Fibroblast of mammary gland (primary cell): ENCODE results near the gene ILDR2.

Experiments used
- DNase-seq: peaks from one replicate; pipeline ENCODE4 v3.0.0-alpha.2; 2010; ENCODE audit warnings: low read depth
- H3K4me3 ChIP-seq: 2 replicates; pipeline ENCODE4 v1.5.1; 2011; ENCODE audit warnings: low read depth, mild to moderate bottlenecking, low read length, moderate library complexity; ENCODE audit not compliant: control insufficient read depth
- TF ChIP-seq, protein P1 (sequence below): conservative IDR thresholded peaks from 2 replicates; pipeline ENCODE4 v1.5.1; 2011; ENCODE audit warnings: low read depth, low read length, inconsistent platforms; ENCODE audit not compliant: control insufficient read depth, insufficient read depth

Gene ILDR2

DNA sequence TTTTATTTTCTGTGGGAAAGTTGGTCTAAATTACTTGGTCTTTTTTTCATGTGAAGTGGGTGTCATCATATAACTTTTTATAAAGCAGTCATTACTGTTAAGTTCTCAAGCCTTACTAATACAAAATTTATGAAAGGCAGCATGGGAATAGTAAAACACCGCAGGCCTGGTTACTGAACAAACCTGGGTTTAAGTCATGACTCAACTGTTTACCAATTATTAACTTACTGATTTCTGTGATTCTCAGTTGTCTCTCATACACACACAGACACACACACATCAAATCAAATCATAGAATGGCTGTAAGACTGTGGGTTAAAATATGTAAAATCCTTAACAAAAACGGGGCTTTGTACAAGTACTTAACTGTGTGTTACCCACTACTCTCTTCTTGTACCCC is 28.4 kb upstream of the ILDR2 start:
- H3K4me3 ChIP-seq: no peak overlapping the region
- DNase-seq: no peak
- TF ChIP-seq, protein P1, sequence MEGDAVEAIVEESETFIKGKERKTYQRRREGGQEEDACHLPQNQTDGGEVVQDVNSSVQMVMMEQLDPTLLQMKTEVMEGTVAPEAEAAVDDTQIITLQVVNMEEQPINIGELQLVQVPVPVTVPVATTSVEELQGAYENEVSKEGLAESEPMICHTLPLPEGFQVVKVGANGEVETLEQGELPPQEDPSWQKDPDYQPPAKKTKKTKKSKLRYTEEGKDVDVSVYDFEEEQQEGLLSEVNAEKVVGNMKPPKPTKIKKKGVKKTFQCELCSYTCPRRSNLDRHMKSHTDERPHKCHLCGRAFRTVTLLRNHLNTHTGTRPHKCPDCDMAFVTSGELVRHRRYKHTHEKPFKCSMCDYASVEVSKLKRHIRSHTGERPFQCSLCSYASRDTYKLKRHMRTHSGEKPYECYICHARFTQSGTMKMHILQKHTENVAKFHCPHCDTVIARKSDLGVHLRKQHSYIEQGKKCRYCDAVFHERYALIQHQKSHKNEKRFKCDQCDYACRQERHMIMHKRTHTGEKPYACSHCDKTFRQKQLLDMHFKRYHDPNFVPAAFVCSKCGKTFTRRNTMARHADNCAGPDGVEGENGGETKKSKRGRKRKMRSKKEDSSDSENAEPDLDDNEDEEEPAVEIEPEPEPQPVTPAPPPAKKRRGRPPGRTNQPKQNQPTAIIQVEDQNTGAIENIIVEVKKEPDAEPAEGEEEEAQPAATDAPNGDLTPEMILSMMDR: no peak

DNA sequence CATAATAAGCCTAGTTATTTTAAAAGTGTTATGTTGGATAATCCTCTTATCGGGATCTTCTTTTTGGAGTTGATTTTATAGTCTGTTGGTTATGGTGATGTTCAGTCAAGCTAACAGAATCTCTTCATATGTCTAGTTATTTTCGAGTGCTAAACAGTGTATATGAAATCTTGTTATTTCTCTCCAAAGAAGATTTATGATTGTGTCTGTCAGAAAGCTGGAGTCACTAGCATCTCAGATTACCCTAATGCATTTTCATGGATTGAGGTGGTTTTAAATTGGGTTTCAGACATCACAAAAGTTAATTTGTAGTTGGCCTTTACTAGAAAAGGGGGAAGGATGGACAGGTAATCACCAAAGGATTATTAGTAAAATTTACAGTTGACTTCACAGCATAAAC is 27.0 kb upstream of the ILDR2 start:
- no peak for DNase-seq
- TF ChIP-seq, protein P1: no peak
- no peak overlapping the region for H3K4me3 ChIP-seq

DNA sequence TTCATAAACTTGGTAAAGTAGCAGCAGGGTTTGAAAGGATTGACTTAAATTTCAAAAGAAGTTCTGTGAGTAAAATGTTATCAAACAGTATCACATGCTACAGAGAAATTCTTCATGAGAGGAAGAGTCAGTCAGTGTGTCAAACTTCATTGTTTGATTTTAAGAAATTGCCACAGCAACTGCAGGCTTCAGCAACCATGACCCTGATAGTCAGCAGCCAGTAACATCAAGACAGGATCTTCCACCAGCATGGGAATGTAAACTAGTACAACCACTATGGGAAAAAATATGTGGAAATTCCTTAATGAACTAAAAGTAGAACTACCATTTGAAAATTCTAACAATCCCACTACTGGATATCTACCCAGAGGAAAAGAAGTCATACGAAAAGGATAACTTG is 25.2 kb upstream of the ILDR2 start:
- TF ChIP-seq, protein P1: no peak
- no peak for DNase-seq
- no peak overlapping the region for H3K4me3 ChIP-seq

DNA sequence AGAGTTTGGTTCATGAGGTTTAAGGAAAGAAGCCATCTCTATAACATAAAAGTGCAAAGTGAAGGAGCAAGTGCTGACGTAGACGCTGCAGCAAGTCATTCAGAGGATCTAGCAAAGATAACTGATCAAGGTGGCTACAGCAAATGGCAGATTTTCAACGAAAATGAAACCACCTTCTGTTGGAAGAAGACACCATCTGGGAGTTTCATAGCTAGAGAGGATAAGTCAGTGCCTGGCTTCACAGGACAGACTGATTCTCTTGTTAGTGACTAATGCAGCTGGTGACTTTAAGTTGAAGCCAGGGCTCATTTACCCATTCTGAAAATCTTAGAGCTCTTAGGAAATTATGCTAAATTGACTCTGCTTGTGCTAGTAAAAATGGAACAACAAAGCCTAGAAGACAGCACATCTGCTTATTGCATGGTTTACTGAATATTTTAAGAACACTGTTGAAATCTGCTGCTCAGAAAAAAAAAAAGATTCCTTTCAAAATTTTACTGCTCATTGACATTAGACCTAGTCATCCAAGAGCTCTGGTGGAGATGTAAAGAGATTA is 24.2 kb upstream of the ILDR2 start:
- TF ChIP-seq, protein P1: no peak
- H3K4me3 ChIP-seq: no peak overlapping the region
- DNase-seq: no peak

DNA sequence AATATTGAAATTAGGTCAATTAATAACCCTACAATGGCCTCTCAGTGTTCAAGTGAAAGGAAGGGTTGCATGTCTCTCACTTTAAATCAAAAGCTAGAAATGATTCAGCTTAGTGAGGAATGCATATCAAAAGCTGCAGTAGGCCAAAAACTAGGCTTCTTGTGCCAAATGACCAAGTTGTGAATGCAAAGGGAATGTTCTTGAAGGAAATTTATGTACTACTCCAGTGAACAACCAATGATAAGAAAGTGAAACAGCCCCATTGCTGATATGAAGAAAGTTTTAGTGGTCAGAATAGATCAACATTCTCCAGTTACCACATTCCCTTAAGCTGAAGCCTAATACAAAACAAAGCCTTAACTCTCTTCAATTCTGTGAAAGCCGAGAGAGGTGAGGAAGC is 23.7 kb upstream of the ILDR2 start:
- TF ChIP-seq, protein P1: no peak
- DNase-seq: no peak

DNA sequence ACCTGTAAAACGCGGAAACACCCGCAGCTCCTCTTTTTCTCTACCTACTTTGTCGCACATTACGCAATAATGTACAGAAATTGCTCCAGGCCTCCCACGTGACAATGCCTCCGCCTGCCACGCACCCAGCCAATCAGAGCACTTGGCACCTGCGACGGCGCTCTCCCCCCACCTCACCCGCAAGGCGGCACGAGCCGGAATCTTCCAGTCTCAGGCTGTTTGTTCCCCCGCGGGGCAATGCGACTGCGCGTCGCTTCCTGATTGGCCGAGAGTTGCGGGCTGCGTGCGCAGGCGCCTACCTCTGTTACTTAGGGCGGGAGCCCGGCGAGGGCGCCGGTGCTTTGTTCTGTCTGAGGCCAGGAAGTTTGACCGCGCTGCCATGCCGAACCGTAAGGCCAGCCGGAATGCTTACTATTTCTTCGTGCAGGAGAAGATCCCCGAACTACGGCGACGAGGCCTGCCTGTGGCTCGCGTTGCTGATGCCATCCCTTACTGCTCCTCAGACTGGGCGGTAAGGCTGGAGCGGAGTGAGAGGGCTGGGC is 13.7 kb upstream of the ILDR2 start, which contains the start of gene MAEL:
MAEL (plus strand) TSS at position 307 of the 542 bp plus-strand sequence; CDS start at position 380, 73 bp downstream.
- no peak within 1 kb of the TSS for H3K4me3 ChIP-seq
- TF ChIP-seq, protein P1: no peak
- DNase-seq: peak; percentile 2

More for the DNA sequence above, 23.7 kb upstream of the ILDR2 start:
- no peak overlapping the region for H3K4me3 ChIP-seq
